GM19395 (cell line): ENCODE results near the gene LIMS1.
"Not testable (repeated sequence)": the region's sequence is repeated elsewhere in the genome, so short reads cannot be mapped to it uniquely, and the experiment has no call there.

Experiments
- ATAC-seq: cut with Tn5 transposase; IDR thresholded peaks from one replicate; pipeline ENCODE4 v1.9.1; 2021; ENCODE audit warnings: mild to moderate bottlenecking, moderate library complexity; ENCODE audit not compliant: unreplicated experiment

Gene LIMS1

GRCh38 chr2:108655270-108655669 is 121.0 kb downstream of the LIMS1 start:
- not testable (repeated sequence) for ATAC-seq

- ATAC-seq = not testable (repeated sequence)
These were observed 122.0 kb downstream of the LIMS1 start for GRCh38 chr2:108656282-108656681.

- not testable (repeated sequence) for ATAC-seq
These were observed 123.2 kb downstream of the LIMS1 start for GRCh38 chr2:108657517-108657916.

GRCh38 chr2:108658553-108658952 is 124.3 kb downstream of the LIMS1 start:
- ATAC-seq = not testable (repeated sequence)

DNA sequence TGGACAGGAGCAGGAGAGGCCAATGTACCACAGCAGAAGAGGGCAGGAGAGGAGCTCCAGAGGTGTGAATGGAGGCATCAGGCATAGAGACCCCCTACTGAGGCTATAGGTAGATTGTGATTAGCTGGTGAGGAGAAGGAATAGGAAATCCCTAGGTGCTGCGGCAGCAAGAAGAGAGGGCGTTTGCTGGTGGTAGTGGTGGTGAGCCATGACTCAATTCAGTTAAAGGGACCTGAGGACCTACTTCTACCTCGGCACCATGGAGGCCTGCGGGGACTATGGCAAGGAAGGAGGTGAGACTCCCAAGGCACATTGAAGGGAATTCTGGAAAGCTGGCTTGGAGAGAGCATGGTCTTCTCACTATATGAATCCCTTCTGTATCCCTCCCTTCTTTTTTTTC is 127.2 kb downstream of the LIMS1 start:
- peak; percentile 11 for ATAC-seq

DNA sequence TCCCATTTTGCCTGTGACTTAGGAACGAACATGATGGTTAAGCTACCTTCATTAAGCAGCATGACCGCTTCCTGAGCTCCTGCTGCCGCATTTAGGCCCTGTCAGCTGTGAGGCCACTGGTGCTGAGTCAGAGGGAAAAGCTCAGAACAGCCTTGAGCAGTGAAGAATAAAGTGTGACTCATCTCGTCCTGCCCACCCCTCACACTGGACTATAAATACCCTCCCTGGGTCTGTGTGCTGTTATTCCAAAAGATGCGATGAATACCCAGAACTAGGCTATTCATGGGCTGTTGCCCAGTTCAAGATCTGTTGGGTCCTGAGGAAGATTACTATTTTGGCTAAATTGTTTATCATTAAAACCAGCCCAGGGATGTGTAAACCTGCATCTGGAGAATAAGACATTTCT is 127.9 kb downstream of the LIMS1 start:
- ATAC-seq = peak; percentile 96

- ATAC-seq = not testable (repeated sequence)
These were observed 129.1 kb downstream of the LIMS1 start for GRCh38 chr2:108663346-108663745.

DNA sequence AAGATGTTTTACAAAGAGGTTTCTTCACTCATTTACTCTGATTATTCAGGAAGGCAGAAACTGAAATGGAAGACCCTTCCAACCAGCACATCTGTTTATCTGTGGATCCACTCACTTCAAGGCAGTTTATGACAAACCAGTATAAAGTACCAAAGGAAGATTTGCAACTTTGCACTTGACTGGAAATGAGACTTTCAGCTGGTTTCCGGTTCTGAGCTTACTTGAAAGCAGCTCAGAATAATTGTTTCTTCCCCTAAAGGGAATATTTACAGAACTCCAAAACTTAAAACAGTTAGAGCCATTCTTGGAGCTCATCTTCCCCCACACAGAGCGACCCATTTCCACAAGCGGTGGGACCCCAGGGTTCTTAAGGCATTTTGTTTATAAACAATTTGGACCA is 129.8 kb downstream of the LIMS1 start:
- ATAC-seq = not testable (repeated sequence)

- ATAC-seq = not testable (repeated sequence)
These were observed 130.7 kb downstream of the LIMS1 start for GRCh38 chr2:108664979-108665378.

DNA sequence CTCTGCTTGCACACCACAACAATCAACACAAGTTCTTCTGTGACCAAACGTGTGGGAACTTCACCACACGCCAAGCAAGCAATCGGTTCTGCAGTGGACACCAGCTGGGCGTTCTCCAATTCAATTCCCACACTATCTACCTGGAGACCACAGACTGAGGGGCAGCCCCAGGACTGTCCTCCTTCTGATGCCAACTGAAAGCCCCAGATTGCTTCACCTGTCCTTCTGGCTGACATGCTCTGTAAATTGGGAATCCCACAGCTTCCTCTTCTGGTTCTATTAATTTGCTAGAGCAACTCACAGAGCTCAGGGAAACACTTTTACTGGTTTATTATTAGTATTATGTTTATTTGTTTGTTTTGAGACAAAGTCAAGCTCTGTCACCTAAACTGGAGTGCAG is 131.7 kb downstream of the LIMS1 start:
- ATAC-seq = not testable (repeated sequence)

- not testable (repeated sequence) for ATAC-seq
These were observed 132.9 kb downstream of the LIMS1 start for GRCh38 chr2:108667140-108667539.

- ATAC-seq = not testable (repeated sequence)
These were observed 136.0 kb downstream of the LIMS1 start for GRCh38 chr2:108670282-108670681.

DNA sequence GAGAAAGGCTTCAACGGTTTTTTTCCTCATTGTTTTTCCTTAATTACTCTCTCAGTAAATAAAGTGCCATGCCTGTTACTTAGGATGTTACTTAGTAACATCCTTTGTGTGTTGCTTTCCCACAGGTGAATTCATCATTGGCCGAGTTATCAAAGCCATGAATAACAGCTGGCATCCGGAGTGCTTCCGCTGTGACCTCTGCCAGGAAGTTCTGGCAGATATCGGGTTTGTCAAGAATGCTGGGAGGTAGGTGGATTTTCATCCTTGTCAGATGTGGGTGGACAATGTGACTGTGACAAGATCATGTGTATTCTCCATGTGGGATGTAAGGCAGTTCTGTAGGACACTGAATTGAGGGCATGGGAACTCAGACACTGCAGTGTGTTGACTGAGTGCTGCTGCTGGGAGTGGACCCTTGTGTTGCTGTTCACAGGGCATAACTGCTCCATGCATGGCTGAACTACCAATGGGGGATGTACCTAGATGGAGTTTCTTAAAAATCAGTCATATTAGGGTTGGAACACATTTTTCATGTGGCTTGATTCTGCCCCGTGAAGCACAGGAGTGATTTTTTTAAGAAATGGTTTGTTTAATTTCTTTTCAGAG is 138.0 kb downstream of the LIMS1 start:
- not testable (repeated sequence) for ATAC-seq

- not testable (repeated sequence) for ATAC-seq
These were observed 142.3 kb downstream of the LIMS1 start for GRCh38 chr2:108676522-108676921.

DNA sequence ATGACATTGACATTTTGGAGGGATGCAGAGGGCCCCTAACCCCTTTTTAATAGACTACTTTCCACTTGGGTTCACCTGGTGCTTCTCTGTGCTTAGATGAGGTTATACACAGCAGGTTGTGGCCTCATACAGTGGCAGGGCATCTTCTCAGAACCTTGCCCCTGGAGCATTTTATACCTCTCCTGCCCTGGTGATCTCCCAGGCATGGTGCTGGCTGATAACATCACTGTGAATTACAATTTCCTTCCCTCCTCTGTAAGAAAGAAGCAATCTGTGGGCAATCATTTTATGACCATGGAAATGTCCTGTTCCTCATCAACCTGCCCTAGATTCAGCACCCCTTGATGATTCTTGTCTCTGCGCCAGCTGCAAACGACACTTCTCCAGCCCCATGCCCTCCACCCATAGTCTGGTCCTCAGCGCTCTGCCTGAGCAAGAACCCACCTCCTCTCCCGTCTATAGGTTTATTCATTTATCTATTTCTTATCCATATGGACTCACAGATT is 143.0 kb downstream of the LIMS1 start:
- ATAC-seq = not testable (repeated sequence)

- ATAC-seq = not testable (repeated sequence)
These were observed 144.0 kb downstream of the LIMS1 start for GRCh38 chr2:108678198-108678651.

GRCh38 chr2:108680805-108681204 is 146.5 kb downstream of the LIMS1 start:
- not testable (repeated sequence) for ATAC-seq

- not testable (repeated sequence) for ATAC-seq
These were observed 154.8 kb downstream of the LIMS1 start for GRCh38 chr2:108688818-108689756.

- ATAC-seq = peak; percentile 66
These were observed 155.7 kb downstream of the LIMS1 start for GRCh38 chr2:108690001-108690400.

GRCh38 chr2:108691447-108691846 is 157.2 kb downstream of the LIMS1 start:
- no peak for ATAC-seq

DNA sequence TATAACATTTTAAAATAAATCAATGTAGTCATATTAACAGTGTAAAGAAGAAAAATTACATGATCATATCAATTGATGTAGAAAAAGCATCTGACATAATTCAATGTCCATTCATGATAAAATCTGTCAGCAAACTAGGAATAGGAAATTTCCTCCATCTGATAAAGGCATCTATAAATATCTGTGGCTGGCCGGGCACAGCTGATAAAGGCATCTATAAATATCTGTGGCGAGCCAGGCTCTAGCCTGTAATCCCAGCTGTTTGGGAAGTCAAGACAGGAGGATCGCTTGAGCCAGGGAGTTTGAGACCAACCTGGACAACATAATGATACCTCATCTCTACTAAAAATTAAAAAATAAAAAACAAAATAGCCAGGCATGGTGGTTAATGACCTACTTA is 166.9 kb downstream of the LIMS1 start:
- ATAC-seq = no peak

DNA sequence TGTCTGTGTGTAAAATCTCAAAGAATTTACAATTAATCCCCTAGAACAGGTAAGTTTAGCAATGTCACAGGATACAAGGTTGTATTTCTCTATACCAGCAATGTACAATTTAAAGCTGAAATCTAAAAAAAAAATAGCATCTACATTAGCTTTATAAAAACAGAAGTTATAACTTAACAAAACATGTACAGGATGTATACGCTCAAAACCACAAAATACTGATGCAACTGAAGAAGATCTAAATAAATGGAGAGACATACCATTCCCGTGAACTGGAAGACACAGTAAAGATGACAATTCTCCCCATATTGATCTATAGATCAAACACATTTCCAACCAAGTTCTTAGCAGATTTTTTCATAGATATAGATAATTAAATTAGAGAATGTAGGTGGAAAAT is 167.5 kb downstream of the LIMS1 start:
- no peak for ATAC-seq
